COR-L47 (cell line): ENCODE measurements around the gene SOX2.

Experiments
- DNase-seq: peaks from one replicate; lab custom pipeline; 2025; lab: John Stamatoyannopoulos, UW

SOX2 gene

DNA sequence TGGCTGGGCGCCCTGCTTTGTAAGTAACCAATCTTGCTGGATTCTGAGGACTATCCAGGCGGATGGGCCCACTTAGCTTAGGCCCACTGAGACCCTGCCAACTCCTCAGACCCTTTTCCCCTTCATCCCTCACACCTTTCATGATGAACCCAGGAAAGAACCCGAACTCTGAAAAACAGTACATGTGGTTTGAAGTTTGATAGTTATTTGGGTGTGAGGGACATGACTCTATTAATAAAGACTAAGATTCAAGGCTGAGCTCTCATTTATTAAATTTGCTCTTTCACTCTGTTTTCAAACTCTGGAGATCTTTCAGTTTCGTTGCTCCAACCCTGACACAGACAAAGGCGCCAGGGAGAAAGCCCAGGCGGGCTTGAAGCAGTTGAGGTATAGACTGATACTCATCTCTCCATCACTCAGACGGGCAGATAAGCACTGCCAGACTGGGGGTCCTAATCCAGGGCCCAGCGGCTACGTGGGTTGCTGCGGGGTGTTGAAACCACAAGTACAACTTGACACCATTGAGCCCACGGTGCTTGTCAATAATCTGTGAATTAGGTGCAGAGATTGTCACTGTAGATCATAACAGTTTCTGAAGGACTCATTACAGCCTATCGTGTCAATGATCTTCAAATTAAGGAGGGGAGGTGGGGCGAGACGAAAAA is 7.2 kb upstream of the SOX2 start:
- DNase-seq: no peak

DNA sequence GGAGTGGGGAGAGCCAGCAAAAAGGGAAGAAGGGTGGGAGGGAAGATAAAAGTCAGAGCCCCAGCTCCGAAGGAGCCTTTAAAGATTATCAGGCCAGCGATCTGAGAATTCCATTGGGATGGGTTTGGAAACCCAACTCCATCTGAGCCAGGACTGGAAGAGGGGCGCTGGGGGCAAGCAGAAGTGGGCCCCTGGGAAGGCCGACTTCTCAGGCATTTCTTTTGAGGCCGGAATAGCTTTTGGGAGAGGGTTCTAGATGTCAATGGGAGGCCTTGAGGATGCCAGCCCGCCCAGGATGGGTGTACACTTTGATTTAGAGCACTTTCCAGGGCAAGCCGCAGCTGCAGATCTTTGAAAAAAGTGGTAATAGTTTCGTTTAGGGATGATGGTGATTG is 6.6 kb upstream of the SOX2 start:
- DNase-seq: no peak

DNA sequence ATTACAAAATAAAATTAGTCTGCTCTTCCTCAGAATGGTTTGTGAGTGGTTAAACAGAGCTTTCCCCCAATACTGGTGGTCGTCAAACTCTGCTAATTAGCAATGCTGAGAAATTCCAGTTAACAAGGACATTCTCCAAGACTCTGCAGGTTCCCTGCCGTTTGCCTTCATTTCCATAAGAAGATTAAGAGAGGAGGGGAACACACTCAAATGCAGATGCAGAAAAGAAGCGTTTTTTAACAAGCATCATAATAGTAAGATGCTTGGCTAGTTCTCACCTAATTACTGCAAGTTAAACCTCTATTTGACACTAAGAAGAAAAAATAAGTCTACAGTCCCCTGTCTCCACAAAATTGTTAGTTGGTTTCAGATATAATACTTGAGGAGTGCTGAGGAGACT is 3.7 kb upstream of the SOX2 start:
- no peak for DNase-seq

DNA sequence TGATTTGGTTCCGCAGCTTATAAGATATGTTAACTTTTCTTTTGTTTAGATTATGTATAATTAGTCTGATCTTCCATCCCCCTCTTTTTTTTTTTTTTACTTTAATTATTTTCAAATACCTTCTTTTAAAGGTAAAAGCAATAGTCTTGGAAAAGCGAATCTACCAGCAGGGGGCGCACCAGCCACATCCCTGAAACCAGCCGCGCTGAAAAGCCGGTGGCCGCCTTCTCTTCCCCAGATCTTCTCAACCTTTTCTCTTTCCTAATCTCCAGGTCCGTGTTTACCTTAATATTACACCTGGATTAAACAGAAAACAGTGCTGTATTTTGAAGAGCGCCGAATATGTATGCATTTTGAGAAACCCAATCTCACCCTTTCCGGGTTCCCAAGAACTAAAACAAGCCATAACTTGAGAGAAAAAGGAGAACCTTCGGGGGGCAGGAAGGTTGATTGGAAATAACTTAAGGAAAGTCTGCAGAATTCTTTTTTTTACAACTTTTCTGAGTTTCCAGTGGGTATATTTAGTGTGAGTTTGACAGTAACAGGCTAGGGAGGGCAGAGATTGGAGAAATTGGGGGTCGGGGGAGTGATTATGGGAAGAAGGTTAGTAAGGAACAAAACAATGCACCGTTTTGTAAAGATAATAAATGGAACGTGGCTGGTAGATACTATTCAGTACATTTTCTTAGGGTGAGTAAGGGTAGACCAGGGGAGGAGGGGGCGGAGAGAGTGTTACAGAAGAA is 2.0 kb upstream of the SOX2 start:
- peak; percentile 87 for DNase-seq

DNA sequence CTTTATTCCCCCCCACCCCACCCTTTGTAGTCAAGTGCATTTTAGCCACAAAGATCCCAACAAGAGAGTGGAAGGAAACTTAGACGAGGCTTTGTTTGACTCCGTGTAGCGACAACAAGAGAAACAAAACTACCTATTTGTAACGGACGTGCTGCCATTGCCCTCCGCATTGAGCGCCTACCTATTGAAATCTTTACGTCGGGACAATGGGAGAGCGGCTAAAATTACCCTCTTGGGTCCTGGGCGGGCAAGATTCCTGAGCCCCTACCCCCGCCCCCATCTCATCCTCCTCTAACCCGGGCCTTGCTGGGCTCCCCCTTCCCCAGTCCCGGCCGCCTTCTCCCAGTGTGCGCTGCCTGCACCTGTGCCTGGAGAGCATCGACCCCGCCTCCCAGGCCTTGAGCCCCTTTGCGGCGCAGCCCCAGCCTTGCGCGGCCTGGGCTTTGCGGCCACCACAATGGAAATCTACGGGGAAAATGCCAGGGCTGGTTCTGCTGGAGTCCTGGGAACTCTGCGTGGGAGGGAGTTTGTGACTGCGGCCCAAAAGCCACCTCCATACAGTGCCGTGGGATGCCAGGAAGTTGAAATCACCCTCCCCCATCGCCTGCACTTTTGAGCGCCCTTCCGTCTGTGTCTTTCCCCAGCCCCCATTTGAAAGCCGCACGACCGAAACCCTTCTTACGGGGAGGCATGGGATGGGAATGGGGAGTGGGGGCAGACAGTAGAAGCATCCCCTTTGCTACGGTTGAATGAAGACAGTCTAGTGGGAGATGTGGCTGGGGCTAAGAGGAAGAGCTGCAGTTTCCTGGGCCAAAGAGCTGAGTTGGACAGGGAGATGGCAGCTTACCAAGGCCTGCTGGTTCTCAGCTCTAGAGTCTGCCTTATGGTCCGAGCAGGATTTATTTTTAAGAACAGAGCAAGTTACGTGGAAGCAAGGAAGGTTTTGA is 1.1 kb upstream of the SOX2 start:
- no peak for DNase-seq

DNA sequence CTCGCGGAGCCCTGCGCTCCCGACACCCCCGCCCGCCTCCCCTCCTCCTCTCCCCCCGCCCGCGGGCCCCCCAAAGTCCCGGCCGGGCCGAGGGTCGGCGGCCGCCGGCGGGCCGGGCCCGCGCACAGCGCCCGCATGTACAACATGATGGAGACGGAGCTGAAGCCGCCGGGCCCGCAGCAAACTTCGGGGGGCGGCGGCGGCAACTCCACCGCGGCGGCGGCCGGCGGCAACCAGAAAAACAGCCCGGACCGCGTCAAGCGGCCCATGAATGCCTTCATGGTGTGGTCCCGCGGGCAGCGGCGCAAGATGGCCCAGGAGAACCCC is 464 bp downstream of the SOX2 start:
- no peak for DNase-seq

DNA sequence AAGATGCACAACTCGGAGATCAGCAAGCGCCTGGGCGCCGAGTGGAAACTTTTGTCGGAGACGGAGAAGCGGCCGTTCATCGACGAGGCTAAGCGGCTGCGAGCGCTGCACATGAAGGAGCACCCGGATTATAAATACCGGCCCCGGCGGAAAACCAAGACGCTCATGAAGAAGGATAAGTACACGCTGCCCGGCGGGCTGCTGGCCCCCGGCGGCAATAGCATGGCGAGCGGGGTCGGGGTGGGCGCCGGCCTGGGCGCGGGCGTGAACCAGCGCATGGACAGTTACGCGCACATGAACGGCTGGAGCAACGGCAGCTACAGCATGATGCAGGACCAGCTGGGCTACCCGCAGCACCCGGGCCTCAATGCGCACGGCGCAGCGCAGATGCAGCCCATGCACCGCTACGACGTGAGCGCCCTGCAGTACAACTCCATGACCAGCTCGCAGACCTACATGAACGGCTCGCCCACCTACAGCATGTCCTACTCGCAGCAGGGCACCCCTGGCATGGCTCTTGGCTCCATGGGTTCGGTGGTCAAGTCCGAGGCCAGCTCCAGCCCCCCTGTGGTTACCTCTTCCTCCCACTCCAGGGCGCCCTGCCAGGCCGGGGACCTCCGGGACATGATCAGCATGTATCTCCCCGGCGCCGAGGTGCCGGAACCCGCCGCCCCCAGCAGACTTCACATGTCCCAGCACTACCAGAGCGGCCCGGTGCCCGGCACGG is 991 bp downstream of the SOX2 start:
- DNase-seq: peak; percentile 66

DNA sequence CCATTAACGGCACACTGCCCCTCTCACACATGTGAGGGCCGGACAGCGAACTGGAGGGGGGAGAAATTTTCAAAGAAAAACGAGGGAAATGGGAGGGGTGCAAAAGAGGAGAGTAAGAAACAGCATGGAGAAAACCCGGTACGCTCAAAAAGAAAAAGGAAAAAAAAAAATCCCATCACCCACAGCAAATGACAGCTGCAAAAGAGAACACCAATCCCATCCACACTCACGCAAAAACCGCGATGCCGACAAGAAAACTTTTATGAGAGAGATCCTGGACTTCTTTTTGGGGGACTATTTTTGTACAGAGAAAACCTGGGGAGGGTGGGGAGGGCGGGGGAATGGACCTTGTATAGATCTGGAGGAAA is 1.5 kb downstream of the SOX2 start:
- no peak for DNase-seq

DNA sequence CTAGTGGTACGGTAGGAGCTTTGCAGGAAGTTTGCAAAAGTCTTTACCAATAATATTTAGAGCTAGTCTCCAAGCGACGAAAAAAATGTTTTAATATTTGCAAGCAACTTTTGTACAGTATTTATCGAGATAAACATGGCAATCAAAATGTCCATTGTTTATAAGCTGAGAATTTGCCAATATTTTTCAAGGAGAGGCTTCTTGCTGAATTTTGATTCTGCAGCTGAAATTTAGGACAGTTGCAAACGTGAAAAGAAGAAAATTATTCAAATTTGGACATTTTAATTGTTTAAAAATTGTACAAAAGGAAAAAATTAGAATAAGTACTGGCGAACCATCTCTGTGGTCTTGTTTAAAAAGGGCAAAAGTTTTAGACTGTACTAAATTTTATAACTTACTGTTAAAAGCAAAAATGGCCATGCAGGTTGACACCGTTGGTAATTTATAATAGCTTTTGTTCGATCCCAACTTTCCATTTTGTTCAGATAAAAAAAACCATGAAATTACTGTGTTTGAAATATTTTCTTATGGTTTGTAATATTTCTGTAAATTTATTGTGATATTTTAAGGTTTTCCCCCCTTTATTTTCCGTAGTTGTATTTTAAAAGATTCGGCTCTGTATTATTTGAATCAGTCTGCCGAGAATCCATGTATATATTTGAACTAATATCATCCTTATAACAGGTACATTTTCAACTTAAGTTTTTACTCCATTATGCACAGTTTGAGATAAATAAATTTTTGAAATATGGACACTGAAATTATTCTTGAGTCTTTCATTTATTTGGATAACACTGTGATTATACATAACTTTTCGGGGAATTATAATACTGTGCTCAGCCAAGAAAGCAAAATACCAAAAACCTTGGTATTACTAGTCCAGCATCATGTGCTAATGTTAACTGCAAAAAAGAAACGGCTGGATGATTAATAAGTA is 2.2 kb downstream of the SOX2 start:
- no peak for DNase-seq

DNA sequence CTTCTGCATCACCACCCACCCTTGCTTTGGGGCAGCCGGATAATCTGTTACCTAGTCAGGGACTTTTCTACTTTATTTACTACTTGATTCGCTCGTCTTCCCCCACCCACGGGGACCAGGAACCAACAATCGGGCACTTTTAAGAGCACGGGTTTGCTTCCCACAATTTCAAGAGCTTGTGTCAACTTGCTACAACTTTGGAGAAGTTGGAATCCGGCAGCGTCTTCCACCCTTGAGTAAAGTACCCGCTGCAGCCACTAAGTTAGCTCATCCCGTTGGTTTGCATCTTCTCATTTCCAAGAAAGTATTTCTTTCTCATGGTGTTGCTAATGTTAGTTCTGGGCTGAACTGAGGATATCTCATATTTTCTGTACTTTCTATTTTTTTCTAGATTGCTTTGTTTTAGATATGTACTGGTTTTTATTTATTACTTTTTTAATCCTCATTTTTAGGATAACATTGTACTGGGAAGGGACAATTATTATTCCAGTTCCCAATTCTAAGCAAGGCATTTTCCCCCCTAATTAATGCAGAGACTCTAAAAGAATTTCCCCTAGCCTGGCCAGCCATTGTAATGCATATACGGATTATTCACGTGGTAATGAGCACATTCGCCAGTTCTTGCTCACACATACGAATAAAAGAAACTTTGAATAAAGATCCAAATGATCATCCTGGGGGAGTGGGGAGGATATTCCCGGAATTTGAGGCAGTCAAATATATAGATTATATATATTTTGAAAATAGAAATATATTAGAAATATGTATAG is 4.0 kb downstream of the SOX2 start:
- peak; percentile 18 for DNase-seq

DNA sequence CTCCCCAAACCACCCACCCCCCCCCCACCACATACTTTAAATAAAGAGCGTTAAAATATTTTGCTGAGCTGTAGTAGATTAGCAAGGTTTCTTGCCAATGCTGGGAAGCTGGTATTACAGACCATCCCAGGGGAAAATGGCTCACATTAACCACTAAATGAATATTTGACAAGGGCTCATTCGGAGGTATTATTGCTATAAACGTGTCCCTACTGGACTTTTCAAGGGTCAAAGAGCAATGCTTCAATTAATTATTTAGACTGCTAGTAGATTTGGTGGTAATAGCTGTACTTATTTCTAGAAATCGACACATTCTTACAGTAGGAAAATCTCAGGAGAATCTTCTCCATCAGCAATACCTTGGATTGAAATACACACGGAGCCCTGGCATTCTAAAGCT is 5.2 kb downstream of the SOX2 start:
- DNase-seq: peak; percentile 34

DNA sequence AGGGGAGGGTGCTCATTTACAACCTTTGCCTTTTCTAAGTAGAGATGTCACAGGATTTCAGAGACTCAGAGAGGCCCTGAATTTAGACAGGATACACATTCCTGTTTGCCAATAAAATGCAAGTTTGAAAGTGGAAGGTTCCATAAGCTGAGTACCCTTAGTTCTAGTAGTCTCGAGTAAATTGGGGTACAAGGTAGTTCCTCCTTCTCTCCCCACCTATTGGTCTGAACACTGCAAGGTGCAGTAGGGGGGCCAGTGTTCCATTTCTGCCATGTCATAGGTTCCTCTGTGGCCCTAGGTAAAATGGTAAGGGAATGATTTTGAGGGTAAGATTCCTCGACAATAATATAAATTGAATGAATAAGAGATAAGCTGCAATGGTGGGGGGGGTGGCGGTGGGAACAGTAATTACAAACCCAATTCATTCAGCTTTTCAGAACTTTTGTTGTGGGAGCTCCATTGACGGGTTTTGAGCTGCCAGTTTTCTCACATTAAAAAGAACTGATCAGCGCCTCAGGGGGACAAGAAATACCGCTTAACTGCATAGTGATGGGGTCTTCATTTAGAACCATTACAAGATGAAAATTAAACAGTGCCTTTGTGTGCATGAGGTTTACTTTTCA is 5.9 kb downstream of the SOX2 start:
- no peak for DNase-seq

DNA sequence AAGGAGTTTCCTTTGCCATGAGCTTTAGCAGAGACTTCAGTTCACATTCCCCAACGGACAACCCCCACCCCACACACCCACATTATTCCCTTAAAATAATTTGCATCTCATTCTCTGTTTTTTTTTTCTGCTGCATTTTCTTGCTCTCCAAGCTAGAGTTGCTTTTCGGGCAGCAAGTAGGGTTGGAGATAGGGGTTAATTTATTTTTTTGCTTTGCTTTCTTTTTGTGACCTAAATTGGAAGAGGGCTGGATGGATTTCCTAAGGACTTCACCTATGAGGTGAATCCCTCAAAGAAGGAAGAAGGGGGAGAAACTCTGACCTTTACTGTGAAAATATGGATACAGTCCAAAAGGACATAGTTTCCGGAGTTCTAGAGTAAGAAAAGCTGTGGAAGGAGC is 6.6 kb downstream of the SOX2 start:
- DNase-seq: no peak

DNA sequence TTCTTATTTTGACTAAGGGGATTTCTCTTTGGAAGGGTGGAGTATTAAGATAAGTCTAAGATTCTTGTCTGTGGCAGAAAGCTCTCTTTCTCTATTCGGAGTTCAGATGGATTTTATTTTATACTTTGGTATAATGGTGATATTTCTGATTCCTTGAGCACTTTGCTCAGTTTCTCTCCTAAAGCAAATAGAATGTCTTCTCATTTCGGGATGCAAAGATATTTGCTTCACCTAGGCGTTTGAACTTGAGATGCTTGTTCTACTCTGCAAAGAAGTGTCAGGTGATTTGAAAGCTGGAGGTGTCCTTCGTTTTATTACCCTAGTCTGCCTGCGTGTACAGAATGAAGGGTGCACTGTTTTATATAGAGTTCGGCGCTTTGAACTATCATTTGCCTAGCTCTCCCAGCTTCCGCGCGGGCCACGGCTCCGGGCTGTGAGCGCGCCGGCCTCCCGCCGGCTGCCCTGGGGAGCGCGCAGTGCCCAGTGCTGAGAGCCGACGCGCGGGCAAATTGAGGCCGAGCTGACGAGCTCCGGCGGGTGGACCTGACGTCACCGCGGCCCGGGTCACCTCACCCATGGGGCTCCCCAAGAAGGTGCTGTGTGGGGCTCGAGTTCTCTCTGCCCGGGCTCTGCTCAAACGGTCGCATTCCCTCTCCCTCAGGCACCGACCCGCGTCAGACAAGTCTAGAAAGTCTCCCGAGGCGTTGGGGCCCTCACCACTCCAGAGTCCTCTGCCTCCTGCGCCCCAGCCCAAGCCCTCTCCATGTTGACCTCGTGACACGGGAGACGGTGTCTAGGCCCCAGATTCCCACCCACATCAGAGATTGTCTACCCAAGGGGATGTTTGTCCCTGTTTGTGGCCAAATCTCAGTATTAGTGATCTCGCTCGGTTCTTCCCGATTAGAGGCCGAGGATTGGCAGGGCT is 7.5 kb downstream of the SOX2 start:
- DNase-seq: peak; percentile 58

DNA sequence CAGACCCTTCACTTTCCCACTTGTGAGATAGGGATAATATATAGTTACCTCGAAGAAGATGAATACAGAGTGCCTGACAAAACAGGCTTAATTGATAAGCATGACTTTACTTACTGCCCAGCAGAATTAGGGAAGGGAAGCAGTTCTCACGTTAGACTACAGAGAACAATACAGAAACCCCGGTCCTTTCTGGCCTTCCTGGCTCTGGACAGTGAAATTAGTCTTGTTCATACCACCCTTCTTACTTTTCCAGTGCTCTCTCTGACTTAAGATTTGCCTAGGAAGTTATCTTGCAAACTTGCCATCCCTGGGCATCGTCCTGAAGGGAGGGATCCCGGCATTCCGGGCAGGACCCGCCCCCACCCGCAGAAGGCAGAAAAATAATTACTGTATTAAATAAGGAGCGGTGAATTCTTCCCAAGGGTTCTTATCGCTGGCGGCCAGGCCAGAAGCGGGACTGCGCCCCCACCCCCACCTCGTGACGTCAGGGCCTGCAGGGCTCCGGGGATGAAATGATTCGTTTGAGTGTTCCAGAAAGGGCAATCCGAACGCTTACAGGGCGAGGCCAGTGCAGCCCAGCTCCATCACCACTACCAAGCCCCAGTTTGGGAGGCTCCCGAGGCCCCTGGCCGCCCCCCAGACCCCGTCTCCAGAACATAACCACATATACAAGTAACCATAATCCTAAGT is 8.4 kb downstream of the SOX2 start:
- no peak for DNase-seq

DNA sequence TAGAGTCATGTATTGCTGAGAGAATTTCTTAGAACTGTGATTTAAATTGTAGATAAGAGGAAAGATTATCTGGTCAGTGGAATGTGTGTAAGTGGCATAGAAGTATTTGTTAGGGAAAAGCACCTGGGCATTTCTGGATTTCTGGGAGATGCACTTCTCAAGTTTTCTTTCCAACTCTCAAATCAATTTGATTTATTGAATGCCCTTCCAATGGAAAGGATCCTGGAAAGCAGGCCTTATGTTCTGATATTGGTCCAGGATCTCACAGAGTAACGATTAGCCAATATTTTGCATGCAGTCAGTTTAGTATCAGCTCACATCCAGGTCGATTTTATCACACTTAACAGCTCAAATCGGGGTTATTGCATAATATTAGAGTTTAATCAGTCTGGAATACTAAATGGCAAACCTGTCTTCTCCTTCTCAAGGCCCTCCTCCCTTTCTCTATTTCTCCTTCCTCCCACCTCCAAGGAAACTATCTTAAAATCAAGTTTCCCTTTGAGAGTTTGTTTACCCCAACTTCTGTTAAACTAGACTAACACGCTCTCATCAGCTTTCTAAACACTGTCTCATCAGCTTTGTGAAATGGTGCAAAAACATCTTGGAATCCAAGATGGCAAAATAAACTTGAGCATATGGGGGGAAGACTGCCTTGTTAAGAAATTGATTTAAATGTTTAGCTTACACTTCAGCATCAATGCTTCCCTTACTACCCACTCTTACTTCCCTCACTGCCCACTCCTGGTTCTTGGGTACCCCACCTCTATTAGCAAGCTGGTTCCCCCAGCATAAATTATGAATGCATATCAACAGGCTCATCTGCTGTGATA is 9.5 kb downstream of the SOX2 start:
- DNase-seq: no peak

DNA sequence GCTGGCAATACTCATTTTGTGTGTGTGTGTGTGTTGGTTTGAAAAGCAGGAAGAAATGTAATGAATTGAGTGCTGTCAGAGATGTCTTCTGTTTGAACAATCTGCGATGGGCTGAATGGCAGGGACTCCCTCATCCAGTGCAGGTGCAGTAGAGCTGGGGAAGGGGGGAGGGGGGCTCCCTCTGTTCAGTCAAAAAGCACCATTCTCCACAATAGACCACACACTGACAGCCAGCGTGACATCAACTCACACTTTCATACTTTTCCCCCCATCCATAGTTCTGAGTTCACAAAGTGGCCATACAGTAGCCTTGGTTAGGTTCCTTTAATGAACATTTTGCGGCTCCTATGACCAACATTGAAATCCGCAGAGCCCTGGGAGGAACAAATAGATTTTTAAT is 10.4 kb downstream of the SOX2 start:
- DNase-seq: peak; percentile 82
